ENCODE results near the gene ZNF319. TPM values are rescaled to one million over a fixed set of nuclear protein-coding genes. Genes with fewer than 3 reads are reported as not detected.

Gene ZNF319
- 11.0 TPM for total RNA-seq

GRCh38 chr16:57999971-58000705 lies at the start of gene ZNF319:
TSS of gene ZNF319 (minus strand) at chr16:58000672. CDS start at chr16:57998265, 2,407 bp downstream.
- peak in 1 of 3 donors; percentile 41 for DNase-seq (ENCODE audit: low read depth in 2 of 3, low spot score in 2 of 3)

- DNase-seq (ENCODE audit: low read depth in 2 of 3, low spot score in 2 of 3), result no peak
Measured at GRCh38 chr16:58049232-58050185, 49.0 kb upstream of the ZNF319 start.

- no peak for DNase-seq (ENCODE audit: low read depth in 2 of 3, low spot score in 2 of 3)
Measured at GRCh38 chr16:58048494-58049231, 48.2 kb upstream of the ZNF319 start.

GRCh38 chr16:58047557-58048348 lies 47.3 kb upstream of the ZNF319 start:
- no peak for DNase-seq (ENCODE audit: low read depth in 2 of 3, low spot score in 2 of 3)

GRCh38 chr16:58046936-58047335 lies 46.5 kb upstream of the ZNF319 start:
- DNase-seq (ENCODE audit: low read depth in 2 of 3, low spot score in 2 of 3), result no peak

- peak in 1 of 3 donors; percentile 38 for DNase-seq (ENCODE audit: low read depth in 2 of 3, low spot score in 2 of 3)
Measured at GRCh38 chr16:58046054-58046881, 45.8 kb upstream of the ZNF319 start.

- DNase-seq (ENCODE audit: low read depth in 2 of 3, low spot score in 2 of 3), result no peak
Measured at GRCh38 chr16:58045096-58045495, 44.6 kb upstream of the ZNF319 start.

- DNase-seq (ENCODE audit: low read depth in 2 of 3, low spot score in 2 of 3), result no peak
Measured at GRCh38 chr16:58044266-58045019, 44.0 kb upstream of the ZNF319 start.

- DNase-seq (ENCODE audit: low read depth in 2 of 3, low spot score in 2 of 3), result no peak
Measured at GRCh38 chr16:58043571-58044155, 43.2 kb upstream of the ZNF319 start.

GRCh38 chr16:58042886-58043515 lies 42.5 kb upstream of the ZNF319 start:
- DNase-seq (ENCODE audit: low read depth in 2 of 3, low spot score in 2 of 3), result no peak

- no peak for DNase-seq (ENCODE audit: low read depth in 2 of 3, low spot score in 2 of 3)
Measured at GRCh38 chr16:58042001-58042885, 41.8 kb upstream of the ZNF319 start.

- no peak for DNase-seq (ENCODE audit: low read depth in 2 of 3, low spot score in 2 of 3)
Measured at GRCh38 chr16:58041628-58041955, 41.1 kb upstream of the ZNF319 start.

GRCh38 chr16:58040945-58041627 lies 40.6 kb upstream of the ZNF319 start:
- DNase-seq (ENCODE audit: low read depth in 2 of 3, low spot score in 2 of 3), result no peak

GRCh38 chr16:58040496-58040846 lies 40.0 kb upstream of the ZNF319 start:
- DNase-seq (ENCODE audit: low read depth in 2 of 3, low spot score in 2 of 3), result no peak

GRCh38 chr16:58039829-58040495 lies 39.5 kb upstream of the ZNF319 start:
- DNase-seq (ENCODE audit: low read depth in 2 of 3, low spot score in 2 of 3), result no peak

- DNase-seq (ENCODE audit: low read depth in 2 of 3, low spot score in 2 of 3), result no peak
Measured at GRCh38 chr16:58038219-58038641, 37.8 kb upstream of the ZNF319 start.
